Raji (cell line): Measurements from ENCODE around the gene IL25.

Source experiments
- POLR2A ChIP-seq: IDR thresholded peaks from 2 replicates; pipeline ENCODE4 v1.6.1; 2011; ENCODE audit warnings: low read depth, low read length, control low read depth; ENCODE audit not compliant: insufficient read depth

Gene IL25

DNA sequence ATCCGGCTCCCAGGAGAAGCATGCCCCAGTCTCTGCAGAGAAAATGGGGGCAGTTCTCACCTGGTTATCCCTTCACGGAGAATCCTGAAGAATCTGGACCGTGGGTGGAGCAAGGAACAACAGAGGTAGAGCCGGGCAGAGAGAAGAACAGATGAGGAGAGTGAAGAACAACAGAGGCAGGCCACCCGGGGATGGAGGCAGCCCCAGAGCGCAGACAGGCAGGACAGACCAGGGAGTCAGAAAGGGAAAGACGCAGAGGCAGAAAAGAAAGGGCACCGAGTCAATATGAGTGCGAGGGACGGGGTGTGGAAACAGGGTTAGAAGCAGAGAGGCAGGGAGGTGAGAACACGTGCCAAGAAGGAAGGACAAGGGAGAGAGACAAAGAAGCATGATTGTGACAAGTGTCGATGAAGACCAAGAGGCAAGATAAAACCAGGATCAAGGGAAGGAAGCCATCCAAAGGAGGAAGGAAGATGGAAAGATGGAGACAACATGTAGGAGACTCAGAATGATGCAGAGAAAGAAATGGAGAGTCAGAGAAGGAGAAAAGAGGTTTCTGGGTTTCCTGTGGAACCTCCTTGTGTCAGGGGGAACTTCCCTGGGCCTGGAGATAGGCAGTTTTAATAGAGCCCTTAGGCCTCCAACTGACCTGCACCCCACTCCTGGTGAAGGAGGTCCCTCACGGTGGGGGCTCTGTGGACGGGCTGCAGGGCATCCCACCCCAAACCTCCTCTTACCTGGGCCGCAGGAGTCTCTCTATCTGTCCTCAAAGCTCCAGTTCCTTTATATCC is 35.1 kb downstream of the IL25 start, which contains the start of gene MYH6:
MYH6 (minus strand) TSS at position 758 of the 791 bp plus-strand sequence. CDS start 1,050 bp downstream, outside the sequence.
- TF ChIP-seq POLR2A: no peak

DNA sequence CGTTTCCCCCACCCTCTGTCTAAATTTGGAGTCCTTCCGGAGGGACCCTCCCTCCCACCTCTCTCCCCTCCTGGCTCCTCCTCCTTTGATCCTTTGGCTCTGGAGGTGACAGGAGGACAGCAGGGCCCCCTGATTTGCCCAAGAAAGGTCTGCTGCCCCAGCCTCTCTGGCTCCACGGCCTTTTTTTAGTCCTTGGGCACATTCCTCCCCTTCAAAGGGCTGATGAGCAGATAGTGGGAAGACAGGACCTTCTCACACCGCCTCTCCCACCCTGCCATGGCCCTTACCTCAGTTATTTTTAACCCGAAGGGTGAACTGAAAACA is 35.7 kb downstream of the IL25 start:
- no peak for TF ChIP-seq POLR2A

DNA sequence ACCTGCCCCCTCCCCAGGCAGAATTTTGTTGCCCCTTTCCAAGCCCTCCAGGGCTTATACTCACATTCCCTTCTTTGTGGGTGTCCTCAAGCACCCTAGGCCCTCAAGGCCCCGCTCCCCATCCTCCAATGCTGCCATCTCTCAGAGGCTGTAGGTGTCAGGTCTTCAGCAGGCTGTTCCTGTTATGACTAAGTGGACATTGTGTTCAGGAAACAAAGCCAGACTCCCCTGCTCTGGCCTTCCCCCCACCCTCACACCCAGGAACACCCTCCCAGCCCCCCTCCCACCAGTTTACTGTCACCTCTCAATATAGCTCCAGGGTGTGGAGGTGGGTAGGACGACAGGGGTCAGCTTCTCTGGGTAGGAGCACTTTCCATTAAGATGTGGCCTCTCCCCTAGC is 36.9 kb downstream of the IL25 start:
- TF ChIP-seq POLR2A: no peak

DNA sequence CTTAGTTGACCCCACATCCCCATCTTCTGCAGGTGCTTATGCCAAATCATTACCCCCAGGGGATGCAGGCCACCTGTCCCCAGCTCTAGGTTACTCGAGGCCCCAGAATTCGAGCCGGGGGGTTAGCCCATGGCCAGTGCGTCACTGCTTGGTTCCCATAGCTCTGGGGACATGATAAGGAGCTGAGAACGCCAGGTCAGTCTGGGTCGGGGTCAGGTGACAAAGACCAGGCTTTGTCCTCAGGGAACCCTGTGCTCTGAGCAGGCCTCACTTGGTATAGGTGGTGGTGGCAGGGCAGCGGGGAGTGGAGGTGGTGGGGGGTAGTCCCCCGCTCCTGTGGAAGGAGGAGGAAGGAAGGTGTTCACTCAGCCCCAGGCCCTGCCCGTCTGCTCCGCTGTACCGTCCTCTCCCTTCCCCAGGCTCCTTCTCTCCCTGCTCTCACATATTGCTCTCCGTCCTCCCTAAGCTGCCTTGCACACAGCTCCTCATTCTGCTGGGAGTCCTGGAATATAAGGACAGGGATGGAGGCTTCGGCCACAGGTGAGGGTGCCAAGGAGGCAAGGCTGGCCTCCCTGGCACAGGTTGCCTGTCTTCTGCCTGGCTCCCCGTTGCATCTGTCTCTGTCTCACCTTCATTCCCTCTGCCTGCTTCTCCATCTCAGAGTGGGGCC is 37.5 kb downstream of the IL25 start:
- TF ChIP-seq POLR2A: no peak

DNA sequence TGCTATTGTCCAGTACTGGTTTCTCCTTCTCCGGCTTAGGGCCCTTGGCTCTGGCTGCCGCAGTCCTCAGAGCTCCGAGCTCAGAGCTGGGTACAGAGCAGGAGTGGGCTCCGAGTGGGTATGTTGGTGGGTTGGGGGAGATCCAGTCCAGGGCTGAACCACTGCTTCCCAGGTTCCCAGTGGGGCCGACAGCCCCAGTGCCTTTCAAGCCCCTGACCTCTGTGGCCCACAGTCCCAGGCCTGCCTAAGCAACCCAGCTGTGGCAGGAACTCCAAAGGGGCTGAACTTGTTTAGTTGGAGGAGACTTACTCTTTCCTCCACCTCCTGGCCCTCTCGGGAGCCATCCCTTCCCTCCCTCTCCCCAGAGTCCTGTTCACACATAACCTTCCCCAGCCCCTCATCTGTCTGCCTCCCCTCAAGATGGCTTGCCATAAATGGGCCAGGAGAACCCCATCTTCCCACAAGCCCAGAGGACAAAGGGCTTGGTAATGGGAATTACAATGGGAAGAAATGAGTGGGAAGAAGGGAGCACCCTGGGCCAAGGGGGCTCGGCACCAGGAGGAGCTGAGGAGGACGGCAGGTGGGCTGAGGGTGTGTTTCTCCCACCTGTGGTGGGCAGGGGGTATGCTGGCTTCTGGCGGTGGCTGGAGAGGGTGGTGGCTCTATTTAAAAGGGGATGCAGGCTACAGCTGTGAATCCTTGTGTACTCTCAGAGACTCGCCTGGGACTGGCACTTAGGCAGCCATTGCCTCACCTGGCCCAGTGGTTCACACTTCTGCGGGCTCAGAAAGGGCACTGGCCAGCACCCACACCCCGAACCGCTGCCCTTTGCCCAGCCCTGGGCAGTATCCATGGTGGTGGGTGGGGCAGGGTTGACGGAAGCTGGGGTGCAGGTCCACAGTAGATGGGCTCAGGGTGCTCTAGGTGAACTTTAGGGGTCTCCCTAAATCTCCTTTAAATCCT is 39.2 kb downstream of the IL25 start:
- no peak for TF ChIP-seq POLR2A

DNA sequence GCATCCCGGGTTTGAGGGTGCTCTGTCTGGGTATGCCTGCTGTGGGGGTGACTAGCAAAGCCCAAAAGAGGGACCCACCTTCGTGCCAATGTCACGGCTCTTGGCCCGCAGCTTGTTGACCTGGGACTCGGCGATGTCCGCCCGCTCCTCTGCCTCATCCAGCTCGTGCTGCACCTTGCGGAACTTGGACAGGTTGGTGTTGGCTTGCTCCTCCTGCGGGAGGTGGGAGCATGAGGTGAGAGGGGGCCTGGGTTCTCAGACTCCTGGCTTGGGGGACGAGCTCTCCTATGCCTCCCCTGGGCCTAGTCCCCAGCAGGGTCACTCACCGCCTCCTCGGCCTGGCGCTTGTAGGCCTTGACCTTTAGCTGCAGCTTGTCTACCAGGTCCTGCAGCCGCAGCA is 41.1 kb downstream of the IL25 start:
- no peak for TF ChIP-seq POLR2A

DNA sequence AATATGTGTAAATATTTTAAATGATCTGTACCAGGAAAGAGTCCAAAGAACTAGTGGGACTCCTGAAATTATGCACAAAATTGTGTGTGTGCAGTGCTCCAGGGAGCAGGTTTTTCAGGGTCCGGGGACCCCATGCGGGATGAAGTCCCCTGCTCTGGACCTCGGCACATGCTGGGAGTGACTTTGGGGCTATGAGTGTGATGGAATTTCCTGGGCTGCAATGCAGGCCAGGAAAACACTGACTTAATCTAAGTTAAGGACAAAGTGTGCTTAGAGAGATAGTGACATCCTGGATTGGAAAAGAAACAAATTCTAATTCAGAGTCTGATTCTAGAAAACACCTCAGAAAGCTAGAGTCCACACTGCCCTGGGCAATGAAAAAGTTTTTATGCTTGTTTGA is 41.6 kb downstream of the IL25 start:
- no peak for TF ChIP-seq POLR2A

DNA sequence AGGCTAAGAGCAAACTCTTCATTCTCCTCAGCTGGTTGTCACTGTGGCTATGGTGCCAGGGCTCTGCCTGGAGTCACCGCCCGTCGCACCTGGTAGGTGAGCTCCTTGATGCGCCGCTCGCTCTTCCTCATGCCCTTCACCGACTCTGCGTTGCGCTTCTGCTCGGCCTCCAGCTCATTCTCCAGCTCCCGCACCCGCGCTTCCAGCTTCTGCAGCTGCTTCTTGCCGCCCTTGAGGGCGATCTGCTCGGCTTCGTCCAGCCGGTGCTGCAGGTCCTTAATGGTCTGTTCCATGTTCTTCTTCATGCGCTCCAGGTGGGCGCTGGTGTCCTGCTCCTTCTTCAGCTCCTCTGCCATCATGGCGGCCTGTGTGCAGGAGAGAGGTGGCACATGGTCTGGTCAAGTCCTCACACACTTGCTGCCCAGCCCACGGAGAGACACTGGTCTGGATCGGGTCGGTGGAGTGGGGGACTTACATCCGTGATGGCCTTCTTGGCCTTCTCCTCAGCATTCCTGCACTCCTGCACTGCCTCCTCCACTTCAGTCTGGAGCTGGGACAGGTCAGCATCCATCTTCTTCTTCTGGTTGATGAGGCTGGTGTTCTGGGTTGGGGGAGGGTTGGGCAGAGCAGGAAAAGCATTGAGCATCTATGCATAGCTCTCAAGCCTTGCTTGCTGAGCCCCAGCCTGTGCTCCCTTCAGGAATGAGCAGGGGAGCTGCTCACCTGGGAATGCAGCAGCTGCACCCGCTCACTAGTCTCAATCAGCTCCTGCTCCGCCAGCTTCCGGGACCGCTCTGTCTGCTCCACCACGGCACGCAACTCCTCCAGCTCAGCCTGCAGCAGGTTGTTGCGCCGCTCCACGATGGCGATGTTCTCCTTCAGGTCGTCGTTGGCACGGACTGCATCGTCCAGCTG is 42.6 kb downstream of the IL25 start:
- no peak for TF ChIP-seq POLR2A

DNA sequence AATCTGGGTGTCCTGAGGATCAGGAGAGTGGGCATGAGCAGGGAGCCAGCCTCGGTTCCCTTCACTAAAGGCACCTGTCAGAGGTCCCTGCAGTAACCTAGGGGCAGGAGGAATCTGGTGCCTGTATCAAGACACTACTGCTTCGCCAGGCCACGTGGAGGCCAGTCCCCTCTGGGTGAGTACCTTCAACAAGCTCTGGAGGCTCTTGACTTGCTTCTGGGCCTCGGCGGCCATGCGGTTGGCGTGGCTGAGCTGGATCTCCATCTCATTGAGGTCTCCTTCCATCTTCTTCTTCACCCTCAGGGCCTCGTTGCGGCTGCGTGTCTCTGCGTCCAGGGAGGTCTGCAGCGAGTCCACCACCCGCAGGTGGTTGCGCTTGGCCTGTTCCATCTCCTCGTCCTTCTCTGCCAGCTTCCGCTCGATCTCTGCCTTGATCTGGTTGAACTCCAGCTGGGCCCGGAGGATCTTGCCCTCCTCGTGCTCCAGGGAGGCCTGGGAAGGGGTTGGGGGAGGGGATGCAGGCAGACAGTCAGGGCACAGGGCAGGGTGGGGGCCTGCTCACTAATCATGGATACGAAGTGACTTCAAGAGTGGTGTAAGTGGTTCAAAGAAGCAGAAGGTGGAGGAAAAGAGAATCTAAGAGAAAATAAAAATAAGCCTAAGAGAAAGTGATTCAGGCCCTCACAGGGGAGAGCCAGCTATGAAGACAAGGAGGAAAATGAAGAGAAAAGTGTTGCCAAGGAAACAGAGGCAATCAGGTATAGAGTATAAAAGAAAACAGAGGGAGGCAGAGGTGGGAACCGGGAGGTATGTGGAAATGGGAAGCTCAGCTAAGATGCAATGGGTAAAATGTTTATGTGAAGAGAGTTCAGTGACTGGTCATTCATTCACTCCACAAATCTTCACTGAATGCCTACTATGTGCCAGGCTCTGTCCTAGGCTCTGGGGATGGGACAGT is 43.5 kb downstream of the IL25 start:
- TF ChIP-seq POLR2A: no peak

DNA sequence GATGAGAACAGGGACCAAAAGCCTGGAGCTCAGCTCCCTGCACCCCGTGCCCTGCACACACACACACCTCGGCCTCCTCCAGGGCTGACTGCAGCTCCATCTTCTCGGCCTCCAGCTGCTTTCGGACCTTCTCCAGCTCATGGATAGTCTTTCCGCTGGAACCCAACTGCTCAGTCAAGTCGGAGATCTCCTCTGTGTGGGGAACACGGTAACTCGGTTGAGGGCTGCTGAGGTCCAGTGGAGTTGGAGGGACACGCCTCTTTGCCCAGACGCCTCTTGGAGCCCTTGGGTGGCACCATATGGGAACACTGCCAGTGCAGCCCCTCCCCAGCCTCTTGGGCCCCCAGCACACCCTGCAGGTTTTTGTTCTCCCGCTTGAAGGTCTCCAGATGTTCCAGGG is 44.2 kb downstream of the IL25 start:
- TF ChIP-seq POLR2A: no peak

DNA sequence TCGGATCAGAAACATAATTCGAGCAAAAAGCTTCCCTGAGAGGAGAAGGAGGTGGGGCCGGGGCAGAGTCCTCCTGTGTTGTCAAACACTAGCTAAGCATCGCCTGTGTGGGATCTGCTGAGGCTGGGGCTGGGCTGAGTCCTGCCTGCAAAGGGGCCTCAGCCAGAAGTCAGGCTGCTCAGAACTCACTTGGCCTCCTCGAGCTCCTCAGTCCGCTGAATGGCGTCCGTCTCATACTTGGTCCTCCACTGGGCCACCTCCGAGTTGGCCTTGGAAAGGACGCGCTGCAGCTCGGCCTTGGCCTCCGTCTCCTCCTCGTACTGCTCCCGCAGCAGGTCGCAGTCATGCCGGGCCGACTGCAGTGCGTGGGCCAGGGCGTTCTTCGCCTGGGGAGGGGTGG is 45.4 kb downstream of the IL25 start:
- no peak for TF ChIP-seq POLR2A

DNA sequence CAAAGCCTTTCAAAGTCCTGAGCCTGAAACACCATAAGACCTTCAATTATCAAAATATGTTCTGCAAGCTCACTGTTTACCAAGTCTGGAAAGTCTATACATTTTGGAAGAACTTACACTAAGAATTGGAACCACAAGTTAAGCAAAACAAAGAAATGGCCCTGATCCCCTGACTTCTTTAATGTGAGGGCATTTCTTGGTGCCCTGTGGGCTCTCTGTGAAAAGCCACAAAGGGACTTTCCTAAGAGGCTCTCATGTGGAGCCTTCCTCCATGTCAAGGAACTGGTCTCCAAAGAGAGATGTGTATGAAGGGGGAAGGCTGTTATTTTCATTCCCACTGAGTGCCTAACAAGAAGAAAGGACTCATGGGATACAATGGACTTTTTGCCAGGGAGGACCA is 49.0 kb downstream of the IL25 start:
- no peak for TF ChIP-seq POLR2A

DNA sequence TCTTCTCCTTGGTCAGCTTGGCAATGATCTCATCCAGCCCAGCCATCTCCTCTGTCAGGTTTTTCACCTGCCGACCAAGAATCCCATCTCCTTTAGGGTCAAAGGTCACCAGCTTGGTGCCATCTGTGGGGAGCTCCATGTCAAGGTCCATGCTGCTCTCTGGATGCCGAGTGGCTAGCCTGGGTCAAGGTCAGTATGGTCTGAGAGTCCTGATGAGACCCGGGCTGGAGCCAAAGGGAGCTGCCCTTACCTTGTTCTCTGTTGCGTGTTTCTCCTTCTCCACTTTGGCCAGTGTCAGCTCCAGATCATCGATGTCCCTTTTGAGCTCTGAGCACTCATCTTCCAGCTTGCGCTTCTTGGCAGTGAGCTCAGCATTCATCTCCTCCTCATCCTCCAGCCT is 51.0 kb downstream of the IL25 start:
- no peak for TF ChIP-seq POLR2A
